ENCODE results near the gene LANCL1. TPM values are rescaled to one million over a fixed set of nuclear protein-coding genes. Genes with fewer than 3 reads are reported as not detected.
A peak's percentile ranks its signal among the peaks of the same experiment; 100 is the strongest.

Gene LANCL1, protein sequence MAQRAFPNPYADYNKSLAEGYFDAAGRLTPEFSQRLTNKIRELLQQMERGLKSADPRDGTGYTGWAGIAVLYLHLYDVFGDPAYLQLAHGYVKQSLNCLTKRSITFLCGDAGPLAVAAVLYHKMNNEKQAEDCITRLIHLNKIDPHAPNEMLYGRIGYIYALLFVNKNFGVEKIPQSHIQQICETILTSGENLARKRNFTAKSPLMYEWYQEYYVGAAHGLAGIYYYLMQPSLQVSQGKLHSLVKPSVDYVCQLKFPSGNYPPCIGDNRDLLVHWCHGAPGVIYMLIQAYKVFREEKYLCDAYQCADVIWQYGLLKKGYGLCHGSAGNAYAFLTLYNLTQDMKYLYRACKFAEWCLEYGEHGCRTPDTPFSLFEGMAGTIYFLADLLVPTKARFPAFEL
- total RNA-seq (2014; rRNA removed; shearing (Covaris generic)): 18.8 and 24.5 TPM in 2 replicates

DNA sequence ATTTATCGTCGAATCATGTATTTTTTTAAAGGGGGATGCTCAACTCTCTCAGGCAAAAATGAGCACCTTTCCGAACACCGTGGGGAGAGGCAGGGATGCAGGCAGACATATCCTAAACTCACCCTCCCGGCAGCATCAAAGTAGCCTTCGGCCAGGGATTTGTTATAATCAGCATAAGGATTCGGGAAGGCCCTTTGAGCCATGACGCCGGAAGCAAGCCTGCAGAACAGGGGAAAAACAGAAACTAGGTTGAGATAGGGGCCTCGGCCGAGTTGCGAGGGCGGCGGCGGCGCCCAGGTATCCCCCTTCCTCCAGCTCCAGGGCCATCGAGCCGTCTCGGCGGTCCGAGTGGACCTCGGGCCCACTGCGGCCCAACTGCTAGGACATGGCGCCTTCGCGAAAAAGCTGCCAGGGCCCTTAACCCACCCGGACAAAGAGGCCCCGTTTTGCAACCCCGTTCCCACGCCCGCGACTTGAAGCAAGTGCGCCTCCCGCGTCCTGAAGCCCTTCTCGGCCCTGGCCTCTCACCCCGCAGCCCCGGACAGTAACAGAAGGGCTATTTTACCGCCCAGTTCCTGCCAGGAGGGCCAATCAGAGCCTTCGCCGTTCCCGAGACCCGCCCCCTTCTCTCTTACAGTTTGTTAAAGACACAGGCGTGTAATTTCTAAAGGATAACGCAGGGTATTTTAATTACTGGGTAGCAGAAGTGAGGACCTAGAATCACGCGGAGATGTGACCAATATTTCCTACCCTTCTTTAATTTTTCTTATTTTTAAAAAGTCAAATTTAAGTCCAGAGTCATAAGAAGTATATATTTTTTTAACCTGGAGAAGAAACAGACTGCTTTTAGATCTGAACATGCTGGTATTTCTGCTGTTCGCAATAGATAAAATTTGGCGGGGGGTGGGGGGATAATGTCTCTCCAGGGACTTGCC, at the start of gene LANCL1:
LANCL1 (minus strand) TSS at position 566 of the 935 bp plus-strand sequence; CDS start at position 203, 363 bp downstream.
- Histone ChIP-seq H3K36me3 (replicated peaks; ENCODE audit: control insufficient read depth, insufficient read depth, low read length) (peaks cover 2% of the 10 kb centered on the region; the same call in 1 of the 2 replicates), H3K27me3 (ENCODE audit: control insufficient read depth, insufficient read depth, low read length) (no peaks in the 10 kb centered on the region), H3K4me3 (ENCODE audit: insufficient read depth, low read depth, low read length) (peak within 1 kb of the TSS; percentile 74)
- peak; percentile 90 for DNase-seq

DNA sequence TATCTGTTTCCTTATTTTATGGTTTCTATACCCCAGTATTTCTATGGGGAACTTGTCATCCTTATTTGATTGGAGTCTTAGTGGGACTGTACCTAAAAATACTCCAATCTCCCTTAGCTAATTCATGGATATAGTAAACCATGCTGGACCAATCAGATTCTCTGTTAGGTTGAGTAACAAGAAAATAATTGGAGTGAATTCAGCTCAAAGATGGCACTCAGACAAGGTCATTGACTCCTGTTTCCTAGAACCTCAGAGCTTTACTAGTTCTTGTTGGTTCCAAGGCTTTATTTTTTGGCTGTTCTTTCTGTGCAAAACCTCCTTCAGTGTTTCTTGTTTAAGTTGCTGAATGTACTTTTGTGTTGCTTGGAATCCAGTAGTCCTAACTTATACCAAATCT, 48.0 kb upstream of the LANCL1 start:
- H3K27me3 ChIP-seq (ENCODE audit: control insufficient read depth, insufficient read depth, low read length): no peaks in the 10 kb centered on the region
- DNase-seq: no peak
- H3K4me3 ChIP-seq (ENCODE audit: insufficient read depth, low read depth, low read length): no peak overlapping the region
- no peaks in the 10 kb centered on the region for H3K36me3 ChIP-seq (replicated peaks; ENCODE audit: control insufficient read depth, insufficient read depth, low read length)

DNA sequence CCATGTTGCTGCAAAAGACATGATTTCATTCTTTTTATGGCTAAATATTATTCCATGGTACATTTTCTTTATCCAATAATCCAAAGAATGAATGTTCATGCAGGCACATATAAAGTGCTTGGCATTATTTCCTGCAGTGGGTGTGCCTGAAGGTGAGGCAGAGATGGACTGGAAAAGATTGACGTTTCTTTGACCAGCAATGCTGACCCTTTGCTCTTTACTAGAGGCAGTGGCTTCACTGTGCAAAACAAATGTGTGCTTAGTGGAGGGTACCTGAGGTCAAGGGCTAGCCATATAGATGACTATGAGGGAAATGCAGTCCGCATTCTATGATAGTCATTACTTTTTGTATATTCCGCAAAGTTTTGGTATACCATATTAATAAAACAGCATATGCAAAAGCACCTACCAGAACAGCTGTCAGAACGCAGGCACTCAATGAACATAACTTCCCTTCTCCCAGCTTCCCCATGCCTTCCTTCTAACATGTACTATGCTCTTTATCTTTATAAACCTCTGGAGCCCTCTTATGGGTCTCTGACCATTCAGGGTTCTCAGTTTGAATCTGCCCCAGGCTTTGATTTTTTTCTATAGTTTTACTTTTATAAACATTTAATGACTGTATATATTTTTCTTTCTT, 47.2 kb upstream of the LANCL1 start:
- no peaks in the 10 kb centered on the region for H3K27me3 ChIP-seq (ENCODE audit: control insufficient read depth, insufficient read depth, low read length)
- H3K36me3 ChIP-seq (replicated peaks; ENCODE audit: control insufficient read depth, insufficient read depth, low read length): no peaks in the 10 kb centered on the region
- no peak for DNase-seq
- no peak overlapping the region for H3K4me3 ChIP-seq (ENCODE audit: insufficient read depth, low read depth, low read length)

DNA sequence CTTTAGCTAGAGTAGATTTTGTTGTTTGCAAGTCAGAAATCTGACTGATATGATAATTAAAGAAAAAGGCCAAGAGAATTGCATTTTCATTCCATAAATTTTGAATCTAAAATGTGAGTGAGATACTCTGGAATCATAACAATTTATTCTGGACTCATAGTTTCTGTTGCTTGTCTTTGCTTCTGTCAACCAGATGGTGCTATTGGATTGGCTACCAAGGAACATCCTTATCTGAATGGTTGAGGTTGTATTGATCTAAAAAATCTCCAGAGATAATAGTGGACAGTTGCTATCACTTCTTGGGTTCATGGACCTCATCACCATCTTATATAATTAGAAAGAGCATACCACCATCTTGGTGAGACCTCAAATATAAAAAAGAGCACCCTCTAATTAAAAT, 45.8 kb upstream of the LANCL1 start:
- H3K27me3 ChIP-seq (ENCODE audit: control insufficient read depth, insufficient read depth, low read length): no peaks in the 10 kb centered on the region
- no peak overlapping the region for H3K4me3 ChIP-seq (ENCODE audit: insufficient read depth, low read depth, low read length)
- H3K36me3 ChIP-seq (replicated peaks; ENCODE audit: control insufficient read depth, insufficient read depth, low read length): no peaks in the 10 kb centered on the region
- no peak for DNase-seq

DNA sequence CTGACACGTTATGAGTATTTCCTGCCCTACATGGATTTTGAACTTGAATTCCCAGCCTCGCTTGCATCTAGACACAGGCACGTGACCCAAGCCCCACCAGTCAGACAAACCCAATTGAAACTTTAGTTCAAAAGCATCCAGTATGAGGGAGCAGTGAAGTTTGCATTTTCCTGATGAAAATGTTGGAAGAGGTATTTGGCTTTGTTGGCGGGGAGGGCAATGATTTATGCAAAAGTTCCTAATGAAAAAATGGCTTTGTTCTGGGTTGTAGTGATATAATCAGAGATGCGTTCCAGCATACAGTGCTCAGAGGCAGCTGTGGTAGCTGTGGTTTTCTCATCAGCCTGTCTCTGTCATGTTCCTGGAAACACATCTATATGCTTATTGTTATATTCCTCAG, 43.0 kb upstream of the LANCL1 start:
- Histone ChIP-seq H3K36me3 (replicated peaks; ENCODE audit: control insufficient read depth, insufficient read depth, low read length) (no peaks in the 10 kb centered on the region), H3K27me3 (ENCODE audit: control insufficient read depth, insufficient read depth, low read length) (no peaks in the 10 kb centered on the region), H3K4me3 (ENCODE audit: insufficient read depth, low read depth, low read length) (no peak overlapping the region)
- DNase-seq: no peak

DNA sequence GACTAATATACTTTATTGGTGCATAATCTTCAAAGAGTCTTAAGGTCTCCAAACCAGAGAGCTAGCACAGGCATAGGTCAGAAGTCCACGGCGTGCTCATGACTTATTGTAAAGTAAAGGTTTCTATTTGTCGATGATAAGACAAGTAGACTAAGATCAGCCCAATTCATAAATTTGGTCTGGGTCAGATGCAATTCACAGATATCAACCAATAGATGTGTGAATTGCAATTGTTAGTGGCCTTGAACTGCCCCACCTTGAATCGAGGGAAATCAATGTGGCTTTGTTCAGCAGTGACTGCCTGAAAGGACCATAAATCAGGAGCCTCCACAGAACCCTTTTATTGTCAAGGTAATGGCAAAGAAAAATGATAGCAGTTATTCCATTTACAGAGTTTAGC, 40.7 kb upstream of the LANCL1 start:
- Histone ChIP-seq H3K27me3 (ENCODE audit: control insufficient read depth, insufficient read depth, low read length) (no peaks in the 10 kb centered on the region), H3K4me3 (ENCODE audit: insufficient read depth, low read depth, low read length) (no peak overlapping the region), H3K36me3 (replicated peaks; ENCODE audit: control insufficient read depth, insufficient read depth, low read length) (no peaks in the 10 kb centered on the region)
- DNase-seq: no peak

DNA sequence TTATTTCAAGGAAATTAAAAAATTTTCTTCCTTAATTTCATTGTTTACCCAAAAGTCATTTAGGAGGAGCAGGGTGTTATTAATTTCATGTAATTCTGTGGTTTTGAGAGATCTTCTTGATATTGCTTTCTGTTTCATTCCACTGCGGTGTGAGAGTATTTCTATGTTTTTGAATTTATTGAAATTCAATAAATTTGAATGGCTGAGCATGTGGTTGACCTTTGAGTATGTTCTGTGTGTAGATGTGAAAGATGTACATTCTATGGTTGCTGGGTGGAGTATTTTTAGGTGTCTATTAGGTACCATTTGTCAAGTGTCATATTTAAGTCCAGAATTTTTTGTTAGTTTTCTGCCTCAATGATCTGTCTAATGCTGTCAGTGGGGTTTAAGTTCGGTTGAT, 39.4 kb upstream of the LANCL1 start:
- no peak for DNase-seq
- H3K36me3 ChIP-seq (replicated peaks; ENCODE audit: control insufficient read depth, insufficient read depth, low read length): no peaks in the 10 kb centered on the region
- no peaks in the 10 kb centered on the region for H3K27me3 ChIP-seq (ENCODE audit: control insufficient read depth, insufficient read depth, low read length)
- H3K4me3 ChIP-seq (ENCODE audit: insufficient read depth, low read depth, low read length): no peak overlapping the region

DNA sequence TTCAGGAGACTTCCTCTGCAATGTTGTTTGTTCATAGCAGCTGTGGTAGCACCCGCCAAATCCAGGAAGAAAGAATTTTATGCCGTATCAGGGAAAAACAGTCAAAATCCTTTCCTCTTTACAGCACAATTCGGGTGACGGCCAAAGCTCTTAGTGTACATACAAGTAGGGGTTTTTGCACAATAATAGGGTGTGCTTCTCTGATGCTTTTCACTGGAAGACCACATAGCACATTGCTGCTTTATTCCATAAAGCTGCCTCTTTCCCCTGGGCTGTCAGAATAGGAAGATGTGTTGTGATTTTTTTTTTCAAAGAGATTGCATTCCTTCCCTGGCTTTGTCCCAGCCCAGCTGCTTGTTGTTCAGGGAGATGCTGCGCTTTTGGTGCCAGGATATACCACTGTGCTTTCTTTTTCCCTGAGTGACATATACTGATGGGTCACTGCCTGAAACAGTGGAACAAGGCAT, 27.2 kb upstream of the LANCL1 start:
- Histone ChIP-seq H3K36me3 (replicated peaks; ENCODE audit: control insufficient read depth, insufficient read depth, low read length) (no peaks in the 10 kb centered on the region), H3K4me3 (ENCODE audit: insufficient read depth, low read depth, low read length) (no peak overlapping the region), H3K27me3 (ENCODE audit: control insufficient read depth, insufficient read depth, low read length) (no peaks in the 10 kb centered on the region)
- no peak for DNase-seq

DNA sequence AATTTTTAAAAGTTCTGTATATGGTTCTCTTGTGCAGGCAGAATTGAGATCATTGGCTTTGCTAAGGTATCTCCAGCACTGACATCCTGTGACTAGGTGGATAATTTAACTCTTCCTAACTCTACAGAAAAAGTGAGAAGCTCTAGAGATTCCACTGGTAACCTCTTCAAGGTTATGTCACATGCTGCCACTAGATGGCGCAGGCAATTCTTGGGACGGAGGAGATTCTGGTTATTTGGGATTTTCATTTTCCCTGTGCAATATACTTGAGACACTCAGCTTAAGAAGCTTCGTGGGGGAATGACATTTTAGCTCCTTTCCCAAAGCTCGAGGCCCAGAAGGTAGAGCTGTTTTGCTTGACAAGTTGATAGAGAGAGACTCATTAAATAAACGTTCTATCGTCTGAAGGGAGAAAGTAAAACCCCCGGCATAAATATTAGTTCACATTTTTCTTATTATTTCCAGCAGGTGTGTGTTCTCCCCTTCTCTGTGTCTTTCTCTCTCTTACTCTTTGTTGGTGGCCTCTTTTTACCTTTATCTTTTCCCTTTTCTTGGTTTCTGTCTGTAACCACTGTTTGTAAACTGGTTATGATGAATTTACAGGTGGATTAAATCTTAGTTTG, 26.6 kb upstream of the LANCL1 start:
- Histone ChIP-seq H3K4me3 (ENCODE audit: insufficient read depth, low read depth, low read length) (no peak overlapping the region), H3K36me3 (replicated peaks; ENCODE audit: control insufficient read depth, insufficient read depth, low read length) (no peaks in the 10 kb centered on the region), H3K27me3 (ENCODE audit: control insufficient read depth, insufficient read depth, low read length) (no peaks in the 10 kb centered on the region)
- DNase-seq: peak; percentile 28

DNA sequence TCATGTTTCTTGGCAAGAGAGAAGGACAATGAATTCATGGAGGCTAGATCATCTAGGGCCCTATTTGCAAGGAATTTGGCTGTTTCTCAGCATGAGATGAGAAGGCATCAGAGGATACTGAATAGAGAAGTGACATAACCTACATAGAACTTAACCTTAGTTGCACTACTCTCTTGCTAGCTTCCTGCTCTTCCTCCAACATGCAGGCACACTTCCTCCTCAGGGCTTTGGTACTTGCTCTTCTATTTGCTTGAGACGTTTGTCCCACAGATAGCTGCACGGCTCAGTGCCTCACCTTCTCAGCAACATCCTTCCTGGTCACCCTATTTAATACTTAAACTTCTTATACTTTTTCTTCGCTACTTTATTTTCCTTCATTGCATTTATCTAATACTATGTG, 20.0 kb upstream of the LANCL1 start:
- no peaks in the 10 kb centered on the region; the same call in 1 of the 2 replicates for H3K36me3 ChIP-seq (replicated peaks; ENCODE audit: control insufficient read depth, insufficient read depth, low read length)
- H3K27me3 ChIP-seq (ENCODE audit: control insufficient read depth, insufficient read depth, low read length): no peaks in the 10 kb centered on the region
- no peak overlapping the region for H3K4me3 ChIP-seq (ENCODE audit: insufficient read depth, low read depth, low read length)
- DNase-seq: no peak

DNA sequence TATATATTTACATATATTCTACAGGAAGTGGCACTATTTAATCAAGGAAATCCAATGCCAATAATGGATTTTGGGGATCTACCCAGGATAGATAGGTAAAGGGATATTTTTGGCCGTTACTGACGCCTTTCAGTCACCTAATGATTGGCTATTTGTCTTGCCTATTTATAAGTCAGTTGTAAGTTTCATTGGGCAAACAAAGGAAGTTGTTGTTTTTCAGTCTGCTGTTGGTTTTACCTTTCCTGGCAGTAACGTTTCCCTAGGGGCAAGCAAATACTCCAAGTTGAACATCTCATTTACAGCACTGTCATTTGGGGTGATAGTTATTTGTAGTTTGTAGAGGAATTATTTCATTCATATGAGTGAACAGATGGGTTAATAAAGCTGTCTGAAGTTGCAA, 17.0 kb upstream of the LANCL1 start:
- no peak for DNase-seq
- no peaks in the 10 kb centered on the region for H3K27me3 ChIP-seq (ENCODE audit: control insufficient read depth, insufficient read depth, low read length)
- H3K4me3 ChIP-seq (ENCODE audit: insufficient read depth, low read depth, low read length): no peak overlapping the region
- H3K36me3 ChIP-seq (replicated peaks; ENCODE audit: control insufficient read depth, insufficient read depth, low read length): no peaks in the 10 kb centered on the region; the same call in 1 of the 2 replicates

DNA sequence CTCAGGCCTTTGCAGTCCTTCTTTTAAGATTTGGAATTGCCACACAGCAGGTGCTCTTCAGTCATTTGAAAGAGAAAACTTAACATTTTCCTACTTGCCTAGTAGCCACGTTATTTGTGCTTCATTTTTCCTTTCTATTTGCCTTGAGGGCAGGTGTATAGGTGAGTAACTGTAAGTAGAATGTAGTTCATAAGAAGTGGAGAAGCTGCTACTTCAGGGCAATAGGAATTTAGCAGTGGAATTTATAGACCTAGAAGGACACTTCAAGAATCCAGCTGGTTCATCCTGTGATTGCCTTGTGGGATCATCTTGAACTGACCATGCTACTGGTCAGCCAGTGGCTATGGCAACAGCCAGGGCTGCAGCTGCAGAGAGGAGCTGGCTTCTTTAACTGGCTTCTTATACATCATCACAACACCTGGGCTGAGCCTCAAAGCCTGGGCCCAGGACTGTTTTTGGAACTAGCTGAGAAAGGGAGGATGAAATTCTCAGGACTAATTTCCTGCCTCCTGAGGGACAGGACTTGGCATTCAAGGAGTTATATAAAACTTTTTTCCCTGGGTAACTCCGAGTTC, 5.1 kb upstream of the LANCL1 start:
- DNase-seq: no peak
- H3K4me3 ChIP-seq (ENCODE audit: insufficient read depth, low read depth, low read length): no peak overlapping the region
- no peaks in the 10 kb centered on the region for H3K27me3 ChIP-seq (ENCODE audit: control insufficient read depth, insufficient read depth, low read length)
- no peaks in the 10 kb centered on the region for H3K36me3 ChIP-seq (replicated peaks; ENCODE audit: control insufficient read depth, insufficient read depth, low read length)

DNA sequence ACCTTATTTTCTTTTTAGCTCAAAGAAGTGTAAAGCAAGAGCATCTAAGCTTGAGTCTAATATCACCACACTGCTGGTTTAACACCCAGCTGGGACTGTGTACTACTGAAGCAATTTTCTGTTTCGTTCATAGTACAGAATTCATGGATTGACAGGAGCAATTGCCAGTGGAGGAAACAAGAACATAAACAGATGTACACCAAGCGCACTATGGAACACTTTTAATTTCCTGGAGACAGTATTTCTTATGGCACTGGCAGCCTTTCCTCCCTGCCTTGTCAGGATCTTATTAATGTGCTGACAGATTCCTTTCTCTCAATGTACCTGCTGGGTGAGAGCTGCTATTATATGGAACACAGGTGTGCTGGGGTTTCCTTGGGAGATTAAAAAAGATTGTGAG, 4.2 kb upstream of the LANCL1 start:
- DNase-seq: no peak

DNA sequence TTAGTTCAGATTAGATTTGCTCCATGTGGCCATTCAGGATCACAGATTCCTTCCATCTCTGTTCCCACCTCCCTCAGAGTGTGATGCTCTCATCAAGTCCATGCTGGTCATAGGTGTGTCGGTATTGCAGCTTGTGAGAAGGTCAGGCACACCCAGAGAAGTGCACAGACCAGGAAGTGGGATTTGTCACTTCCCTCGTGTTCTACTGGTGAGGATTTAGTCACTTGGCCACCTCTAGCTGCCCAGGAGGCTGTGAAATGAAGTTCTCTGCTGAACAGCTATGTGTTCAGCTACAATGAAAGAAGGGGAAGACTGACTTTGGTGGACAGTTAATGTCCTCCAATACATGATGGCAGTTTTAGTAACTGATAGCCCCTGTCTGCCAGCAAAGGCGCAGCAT, 3.5 kb upstream of the LANCL1 start:
- Histone ChIP-seq H3K4me3 (ENCODE audit: insufficient read depth, low read depth, low read length) (no peak overlapping the region), H3K27me3 (ENCODE audit: control insufficient read depth, insufficient read depth, low read length) (no peaks in the 10 kb centered on the region), H3K36me3 (replicated peaks; ENCODE audit: control insufficient read depth, insufficient read depth, low read length) (no peaks in the 10 kb centered on the region)
- DNase-seq: no peak

More for the DNA sequence above, 4.2 kb upstream of the LANCL1 start:
- Histone ChIP-seq H3K4me3 (ENCODE audit: insufficient read depth, low read depth, low read length) (no peak overlapping the region), H3K27me3 (ENCODE audit: control insufficient read depth, insufficient read depth, low read length) (no peaks in the 10 kb centered on the region), H3K36me3 (replicated peaks; ENCODE audit: control insufficient read depth, insufficient read depth, low read length) (no peaks in the 10 kb centered on the region)

Data from H7 (cell line).